ENCODE data around the gene CCKAR. TPM values are rescaled to one million over a fixed set of nuclear protein-coding genes. Genes with fewer than 3 reads are reported as not detected.

The CCKAR gene
- total RNA-seq, 4 donors from 2014 or later, result not detected

DNA sequence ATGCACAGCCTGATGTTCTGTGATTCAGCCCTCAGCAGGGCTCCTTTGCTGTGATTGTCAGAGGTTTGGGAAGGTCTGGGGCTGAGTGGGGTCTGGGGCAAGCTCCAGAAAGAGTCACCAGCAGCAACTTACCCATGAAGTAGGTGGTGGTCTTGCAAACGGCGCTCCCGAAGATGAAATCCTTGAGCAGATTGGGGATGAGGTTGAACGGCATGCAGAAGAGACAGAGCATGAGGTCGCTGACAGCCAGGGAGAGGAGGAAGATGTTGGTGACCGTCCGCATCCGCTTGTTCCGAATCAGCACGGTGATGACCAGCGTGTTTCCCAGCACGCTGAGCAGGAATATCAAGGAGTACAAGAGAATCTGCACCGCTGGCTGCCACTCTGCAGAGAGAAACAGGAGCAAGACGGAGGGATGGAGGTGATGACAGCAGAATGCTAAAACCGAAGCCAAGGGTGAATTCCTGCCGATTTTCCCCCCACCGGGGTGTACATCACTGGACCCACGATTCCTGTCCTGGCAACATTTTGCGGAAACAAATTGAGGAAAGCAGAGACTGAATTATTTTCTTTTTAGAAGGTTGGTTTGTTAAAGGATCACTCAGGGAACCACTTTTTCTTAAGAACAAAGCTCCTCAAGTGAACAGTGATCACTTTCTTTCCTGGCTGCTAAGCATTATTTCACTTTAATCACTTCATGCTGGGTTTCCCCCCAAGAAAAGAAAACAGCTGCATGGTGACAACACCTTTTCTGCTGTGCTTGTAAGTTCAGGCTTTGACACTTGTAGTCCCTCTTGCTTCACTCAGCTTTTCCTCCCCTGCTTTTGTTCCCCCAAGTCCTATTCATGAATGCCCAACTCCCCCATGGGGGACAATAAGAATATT lies 941 bp downstream of the CCKAR start:
- 77 to 79% methylated on average over 19 of the region's 19 CpGs for WGBS, 2 donors
- Histone ChIP-seq H3K27ac (no peak overlapping the region), H3K4me3 (no peak overlapping the region), H3K4me1 (peaks cover 0 to 2% (median 0%) of the 10 kb centered on the region in 4 donors), H3K27me3 (peaks cover 0 to 10% of the 10 kb centered on the region in 2 donors), H3K9me3 (no peaks in the 10 kb centered on the region), H3K36me3 (no peaks in the 10 kb centered on the region)
- DNase-seq (ENCODE audit: low spot score in 2 of 2), result no peak
- TF ChIP-seq EP300 (IDR thresholded peaks at IDR 0.05) (no peak), POLR2A (IDR thresholded peaks at IDR 0.05) (no peak)
- TF ChIP-seq, protein P1, sequence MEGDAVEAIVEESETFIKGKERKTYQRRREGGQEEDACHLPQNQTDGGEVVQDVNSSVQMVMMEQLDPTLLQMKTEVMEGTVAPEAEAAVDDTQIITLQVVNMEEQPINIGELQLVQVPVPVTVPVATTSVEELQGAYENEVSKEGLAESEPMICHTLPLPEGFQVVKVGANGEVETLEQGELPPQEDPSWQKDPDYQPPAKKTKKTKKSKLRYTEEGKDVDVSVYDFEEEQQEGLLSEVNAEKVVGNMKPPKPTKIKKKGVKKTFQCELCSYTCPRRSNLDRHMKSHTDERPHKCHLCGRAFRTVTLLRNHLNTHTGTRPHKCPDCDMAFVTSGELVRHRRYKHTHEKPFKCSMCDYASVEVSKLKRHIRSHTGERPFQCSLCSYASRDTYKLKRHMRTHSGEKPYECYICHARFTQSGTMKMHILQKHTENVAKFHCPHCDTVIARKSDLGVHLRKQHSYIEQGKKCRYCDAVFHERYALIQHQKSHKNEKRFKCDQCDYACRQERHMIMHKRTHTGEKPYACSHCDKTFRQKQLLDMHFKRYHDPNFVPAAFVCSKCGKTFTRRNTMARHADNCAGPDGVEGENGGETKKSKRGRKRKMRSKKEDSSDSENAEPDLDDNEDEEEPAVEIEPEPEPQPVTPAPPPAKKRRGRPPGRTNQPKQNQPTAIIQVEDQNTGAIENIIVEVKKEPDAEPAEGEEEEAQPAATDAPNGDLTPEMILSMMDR (IDR thresholded peaks at IDR 0.05), result no peak

DNA sequence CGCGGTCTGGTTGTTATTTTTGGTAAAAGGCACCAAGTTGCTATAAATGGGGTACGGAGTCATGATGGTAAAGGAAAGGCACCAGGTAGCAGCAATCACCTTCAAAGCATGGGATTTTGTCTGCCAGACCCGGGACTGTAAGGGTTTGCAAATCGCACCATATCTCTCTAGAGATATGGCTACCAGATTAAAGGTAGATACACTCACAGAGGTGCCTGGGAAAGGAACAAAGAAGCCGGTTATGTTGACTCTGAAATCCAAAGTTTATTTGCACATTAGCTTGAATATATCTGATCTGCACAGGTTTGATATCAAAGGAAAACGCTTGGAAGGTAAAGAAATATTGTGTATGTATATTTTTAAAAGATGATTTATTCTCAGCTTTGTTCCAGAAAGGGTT lies 4.6 kb downstream of the CCKAR start:
- H3K36me3 ChIP-seq, result no peaks in the 10 kb centered on the region
- H3K27me3 ChIP-seq, result peaks cover 0 to 7% of the 10 kb centered on the region in 2 donors
- H3K27ac ChIP-seq, result no peak overlapping the region
- 88 to 90% methylated on average over 7 of the region's 7 CpGs for whole genome bisulfite sequencing, 2 donors
- no peaks in the 10 kb centered on the region for H3K9me3 ChIP-seq
- TF ChIP-seq, protein P1 (IDR thresholded peaks at IDR 0.05), result no peak
- TF ChIP-seq POLR2A (IDR thresholded peaks at IDR 0.05), result no peak
- TF ChIP-seq EP300 (IDR thresholded peaks at IDR 0.05), result no peak
- DNase-seq (ENCODE audit: low spot score in 2 of 2), result no peak
- H3K4me1 ChIP-seq, result peaks cover 0 to 2% (median 0%) of the 10 kb centered on the region in 4 donors
- no peak overlapping the region for H3K4me3 ChIP-seq

DNA sequence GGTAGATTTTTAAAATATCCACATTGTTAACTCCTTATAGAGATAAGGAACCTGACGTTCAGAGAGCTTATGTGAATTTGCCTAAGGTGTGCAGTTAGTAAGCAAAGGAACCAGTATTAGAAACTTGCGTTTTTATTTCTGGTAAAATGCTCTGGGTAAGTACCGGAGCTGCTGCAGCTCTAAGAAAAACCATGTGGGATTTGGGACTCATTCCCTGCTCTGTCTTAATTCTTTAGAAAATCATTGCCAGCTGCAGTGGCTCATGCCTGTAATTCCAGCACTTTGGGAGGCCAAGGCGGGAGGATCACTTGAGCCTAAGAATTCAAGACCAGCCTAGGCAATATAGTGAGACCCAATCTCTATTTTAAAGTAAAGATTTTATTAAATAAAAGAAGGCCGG lies 5.8 kb downstream of the CCKAR start:
- 72 to 80% methylated on average over 5 of the region's 5 CpGs for WGBS, 2 donors
- DNase-seq (ENCODE audit: low spot score in 2 of 2), result no peak

DNA sequence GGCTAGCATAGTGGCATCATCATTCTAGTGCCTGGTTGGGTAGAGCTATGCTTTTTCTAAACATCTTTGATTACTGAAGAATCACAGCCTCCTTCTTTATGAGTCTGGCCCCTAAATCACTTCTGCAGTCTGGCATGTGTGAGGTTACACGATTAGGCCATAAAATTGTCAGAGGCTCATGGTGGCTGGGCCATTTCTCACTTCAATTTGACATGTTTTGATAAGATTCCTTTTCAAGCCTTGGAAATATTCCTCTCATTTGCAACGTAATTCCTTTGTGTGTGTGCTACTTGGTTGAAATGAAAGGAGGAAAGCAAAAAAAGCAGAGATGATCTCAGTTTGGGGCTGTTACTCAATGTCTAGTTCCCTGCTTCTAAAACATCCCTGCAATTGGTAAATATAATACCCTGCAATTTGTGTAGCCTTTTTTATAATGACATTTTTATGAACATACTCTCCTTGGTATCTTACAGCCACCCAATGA lies 6.2 kb downstream of the CCKAR start:
- no peaks in the 10 kb centered on the region for H3K27me3 ChIP-seq
- no peak overlapping the region for H3K27ac ChIP-seq
- no peaks in the 10 kb centered on the region for H3K9me3 ChIP-seq
- TF ChIP-seq POLR2A (IDR thresholded peaks at IDR 0.05) (no peak), EP300 (IDR thresholded peaks at IDR 0.05) (no peak)
- TF ChIP-seq, protein P1 (IDR thresholded peaks at IDR 0.05), result no peak
- 31 to 32% methylated on average over 2 of the region's 2 CpGs for WGBS, 2 donors
- no peaks in the 10 kb centered on the region for H3K4me1 ChIP-seq
- H3K4me3 ChIP-seq, result no peak overlapping the region
- no peaks in the 10 kb centered on the region for H3K36me3 ChIP-seq
- no peak for DNase-seq (ENCODE audit: low spot score in 2 of 2)

More for the DNA sequence above, 5.8 kb downstream of the CCKAR start:
- no peaks in the 10 kb centered on the region for H3K27me3 ChIP-seq
- H3K4me3 ChIP-seq, result no peak overlapping the region
- no peaks in the 10 kb centered on the region for H3K4me1 ChIP-seq
- no peaks in the 10 kb centered on the region for H3K36me3 ChIP-seq
- no peaks in the 10 kb centered on the region for H3K9me3 ChIP-seq
- H3K27ac ChIP-seq, result no peak overlapping the region
- TF ChIP-seq, protein P1 (IDR thresholded peaks at IDR 0.05), result no peak
- TF ChIP-seq POLR2A (IDR thresholded peaks at IDR 0.05) (no peak), EP300 (IDR thresholded peaks at IDR 0.05) (no peak)
